Activated CD8-positive, alpha-beta memory T cell treated with anti-CD3 and anti-CD28 coated beads for 36 hours (primary cell): ENCODE results near the gene EEF2K. TPM values are rescaled to one million over a fixed set of nuclear protein-coding genes. Genes with fewer than 3 reads are reported as not detected.
"Not testable (repeated sequence)": the region's sequence is repeated elsewhere in the genome, so short reads cannot be mapped to it uniquely, and the experiment has no call there.

Experiments
- CTCF ChIA-PET: fragments of 350-600 bp; sonication (Branson Sonifier 250); formaldehyde crosslinking; loops from one replicate; lab custom pipeline; 2021; ENCODE audit warnings: antibody characterized with exemption; lab: Charles Lee
- POLR2A ChIA-PET: fragments of 350-600 bp; sonication (Branson Sonifier 250); formaldehyde crosslinking; loops from one replicate; lab custom pipeline; 2021; ENCODE audit warnings: antibody characterized with exemption; lab: Charles Lee
- total RNA-seq, 2 experiments: library from RNA; stranded (reverse); gene quantifications; one replicate each; pipeline ENCODE4 v1.2.3, GENCODE V29; 2021

The EEF2K gene
- total RNA-seq, 2 experiments from 2014 or later, result 29.7 to 31.0 TPM

GRCh38 chr16:22297871-22298733, 92.0 kb downstream of the EEF2K start:
- ChIA-PET CTCF (interaction anchor here (0.6 to 6.1 kb wide), 9 partner anchors 8 to 1122 kb away, joined by 3 to 67 read pairs (median 6); partner anchors contain the start of gene EEF2K), POLR2A (interaction anchor here (1.0 to 1.6 kb wide), 3 partner anchors 92 to 107 kb away, joined by 4 to 9 read pairs (median 4); partner anchors contain the start of gene EEF2K)

GRCh38 chr16:22299036-22299435, 93.0 kb downstream of the EEF2K start:
- POLR2A ChIA-PET, result interaction anchor here (1.4 kb wide), 1 partner anchor 108 kb away, joined by 4 read pairs; no protein-coding TSS in a partner anchor
- CTCF ChIA-PET, result interaction anchor here (0.6 to 6.1 kb wide), 5 partner anchors 33 to 107 kb away, joined by 3 to 67 read pairs (median 20); partner anchors contain the start of gene EEF2K

- ChIA-PET POLR2A (interaction anchor here (0.6 to 1.2 kb wide), 3 partner anchors 39 to 109 kb away, joined by 3 to 4 read pairs (median 3); no protein-coding TSS in a partner anchor), CTCF (interaction anchor here (0.5 to 6.1 kb wide), 14 partner anchors 9 to 881 kb away, joined by 3 to 67 read pairs (median 4); partner anchors contain the start of gene EEF2K)
Measured at GRCh38 chr16:22300427-22301071, 94.5 kb downstream of the EEF2K start.

GRCh38 chr16:22301423-22301822, 95.3 kb downstream of the EEF2K start:
- POLR2A ChIA-PET, result not testable (repeated sequence)
- CTCF ChIA-PET, result interaction anchor here (1.2 to 6.1 kb wide), 4 partner anchors 8 to 105 kb away, joined by 5 to 67 read pairs (median 15); partner anchors contain the start of gene EEF2K

- ChIA-PET CTCF (interaction anchor here (3.5 kb wide), 1 partner anchor 106 kb away, joined by 24 read pairs; no protein-coding TSS in a partner anchor), POLR2A (no interaction called here)
Measured at GRCh38 chr16:22302776-22303363, 96.8 kb downstream of the EEF2K start.

DNA sequence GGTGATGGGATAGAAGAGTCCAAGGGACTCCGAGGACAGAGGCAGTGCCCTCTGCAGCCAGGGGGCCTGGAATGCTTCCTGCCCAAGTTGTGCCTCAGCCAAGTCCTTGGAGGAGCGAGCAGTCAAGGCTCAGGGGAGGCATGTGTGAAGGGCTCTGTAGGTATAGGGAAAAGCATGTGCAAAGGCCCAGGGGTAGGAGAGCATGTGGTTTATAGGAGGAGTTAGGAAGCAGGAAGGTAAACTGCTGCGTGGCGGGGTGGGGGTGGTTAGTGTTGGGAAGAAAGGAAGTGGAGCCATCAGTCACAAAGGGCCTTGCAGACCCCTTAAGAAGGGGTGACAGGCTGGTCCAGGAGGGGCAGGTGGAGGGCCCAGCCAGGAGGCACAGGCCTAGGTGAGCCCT, 98.3 kb downstream of the EEF2K start:
- POLR2A ChIA-PET, result interaction anchor here (0.5 to 0.6 kb wide), 2 partner anchors 292 to 1390 kb away, joined by 3 to 4 read pairs; no protein-coding TSS in a partner anchor
- CTCF ChIA-PET, result interaction anchor here (1.2 kb wide), 1 partner anchor 15 kb away, joined by 3 read pairs; no protein-coding TSS in a partner anchor

- ChIA-PET POLR2A (no interaction called here), CTCF (interaction anchor here (1.1 to 1.9 kb wide), 2 partner anchors 12 to 14 kb away, joined by 3 to 5 read pairs; no protein-coding TSS in a partner anchor)
Measured at GRCh38 chr16:22306788-22307187, 100.7 kb downstream of the EEF2K start.

DNA sequence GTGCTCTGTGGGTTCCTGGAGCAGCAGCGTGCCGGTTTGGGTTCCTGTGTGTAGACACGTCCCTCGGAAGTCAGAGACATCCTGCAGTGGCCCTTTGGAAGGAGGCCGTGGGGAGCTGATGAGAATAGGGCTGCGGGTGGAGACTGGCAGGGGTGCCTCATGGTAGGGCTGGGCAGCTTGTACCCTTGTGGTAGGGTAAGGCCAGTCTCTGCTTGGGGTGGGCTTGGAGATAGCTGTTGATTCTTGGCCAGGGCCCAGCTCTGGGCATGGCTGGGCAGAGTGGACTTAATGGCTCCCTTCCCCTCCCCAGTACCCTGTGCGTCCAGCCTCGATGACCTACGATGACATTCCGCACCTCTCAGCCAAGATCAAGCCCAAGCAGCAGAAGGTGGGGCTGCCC, 101.8 kb downstream of the EEF2K start:
- CTCF ChIA-PET, result interaction anchor here (1.1 to 1.9 kb wide), 2 partner anchors 11 to 13 kb away, joined by 3 to 5 read pairs; no protein-coding TSS in a partner anchor

GRCh38 chr16:22308824-22309520, 102.9 kb downstream of the EEF2K start:
- POLR2A ChIA-PET, result no interaction called here
- CTCF ChIA-PET, result interaction anchor here (0.8 to 1.9 kb wide), 4 partner anchors 8 to 12 kb away, joined by 4 to 6 read pairs (median 4); no protein-coding TSS in a partner anchor

More for the DNA sequence above, 101.8 kb downstream of the EEF2K start:
- POLR2A ChIA-PET, result no interaction called here

GRCh38 chr16:22311520-22311919, 105.4 kb downstream of the EEF2K start:
- ChIA-PET CTCF (interaction anchor here (1.4 kb wide), 1 partner anchor 10 kb away, joined by 5 read pairs; no protein-coding TSS in a partner anchor), POLR2A (no interaction called here)

DNA sequence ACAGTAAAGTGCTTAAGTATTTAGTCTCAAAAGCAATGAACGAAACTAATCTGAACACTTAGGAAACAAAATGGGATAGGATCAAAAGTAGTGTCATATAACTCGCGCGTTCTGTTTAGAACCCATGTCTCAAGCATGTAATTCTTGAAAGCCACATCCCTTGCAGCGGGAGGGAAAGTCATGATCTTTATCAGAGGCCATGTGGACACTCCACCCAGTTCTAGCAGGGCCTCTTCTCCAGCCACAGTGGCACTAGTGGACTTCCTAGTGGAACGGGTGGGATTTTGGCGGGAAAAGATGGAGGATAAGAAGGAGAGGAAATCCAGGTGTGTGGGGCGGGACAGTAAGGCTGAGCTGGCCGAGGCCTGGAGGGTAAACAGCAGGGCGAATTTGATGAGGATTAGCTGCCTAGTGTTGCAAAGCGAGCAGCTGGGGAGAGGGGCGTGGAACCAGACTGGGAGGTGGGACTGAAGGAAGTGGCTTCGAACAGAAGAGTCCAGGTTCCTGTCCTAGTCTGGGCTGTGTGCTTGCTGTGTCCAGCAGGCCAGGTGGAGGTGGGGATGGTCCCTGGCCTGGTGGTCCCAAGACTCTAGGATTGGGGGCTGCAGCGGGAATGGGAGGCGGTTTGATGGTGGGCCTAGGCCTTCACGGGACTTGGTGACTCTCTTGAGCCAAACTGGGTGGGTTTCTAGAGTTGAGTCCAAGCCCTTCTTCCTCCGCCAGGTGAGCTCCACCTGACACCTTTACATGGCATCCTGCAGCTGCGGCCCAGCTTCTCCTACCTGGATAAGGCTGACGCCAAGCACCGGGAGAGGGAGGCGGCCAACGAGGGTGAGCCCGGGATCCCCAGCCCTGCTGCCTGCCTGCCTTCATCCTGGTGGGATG, 107.1 kb downstream of the EEF2K start:
- ChIA-PET POLR2A (interaction anchor here (0.6 kb wide), 1 partner anchor 54 kb away, joined by 4 read pairs; no protein-coding TSS in a partner anchor), CTCF (interaction anchor here (0.7 to 2.4 kb wide), 2 partner anchors 13 to 792 kb away, joined by 6 to 7 read pairs; no protein-coding TSS in a partner anchor)

GRCh38 chr16:22313876-22314470, 107.9 kb downstream of the EEF2K start:
- ChIA-PET POLR2A (no interaction called here), CTCF (interaction anchor here (2.4 kb wide), 1 partner anchor 14 kb away, joined by 7 read pairs; no protein-coding TSS in a partner anchor)

DNA sequence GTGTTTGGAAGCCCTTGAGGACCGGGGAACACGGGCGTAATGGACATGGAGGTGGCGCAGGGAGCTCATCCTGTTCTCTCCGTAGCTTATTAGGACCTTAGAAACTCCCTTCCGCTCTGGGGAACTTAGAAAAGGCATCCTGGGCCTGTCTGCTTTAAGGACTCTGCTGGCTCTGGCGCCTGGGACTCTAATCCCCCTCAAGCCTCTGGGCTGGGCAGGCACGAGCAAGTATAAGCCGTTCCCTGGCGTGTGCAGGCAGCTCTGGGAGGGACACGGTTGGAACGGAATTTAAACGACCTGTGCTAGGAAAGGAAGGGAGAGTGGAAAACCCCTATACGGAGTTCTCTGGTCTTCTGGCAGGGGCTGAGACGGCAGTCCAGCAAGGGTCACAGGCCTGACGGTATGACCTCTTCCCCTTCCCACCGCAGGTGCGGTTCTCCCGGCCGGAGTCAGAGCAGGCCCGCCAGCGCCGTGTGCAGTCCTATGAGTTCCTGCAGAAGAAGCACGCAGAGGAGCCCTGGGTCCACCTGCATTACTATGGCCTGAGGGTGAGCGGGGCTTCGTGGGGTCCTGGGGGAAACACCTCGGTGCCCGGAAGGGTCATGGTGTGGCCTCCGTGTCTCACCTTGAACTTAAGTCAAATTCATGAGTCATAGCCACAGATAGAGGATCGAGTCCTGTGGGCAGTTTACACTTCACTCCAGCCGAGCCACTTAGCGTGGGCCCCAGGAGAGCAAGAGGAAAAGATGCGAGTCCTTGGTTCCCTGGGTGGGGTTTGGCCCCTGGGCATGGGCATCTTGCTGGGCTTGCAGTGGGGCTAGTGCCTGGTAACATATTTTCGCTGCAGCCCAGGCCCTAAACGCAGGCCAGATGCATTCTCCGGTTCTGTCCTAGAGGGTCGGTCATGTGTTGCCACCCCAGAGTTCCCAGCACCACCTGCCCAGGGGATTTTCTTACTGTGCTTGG, 108.9 kb downstream of the EEF2K start:
- POLR2A ChIA-PET, result no interaction called here

DNA sequence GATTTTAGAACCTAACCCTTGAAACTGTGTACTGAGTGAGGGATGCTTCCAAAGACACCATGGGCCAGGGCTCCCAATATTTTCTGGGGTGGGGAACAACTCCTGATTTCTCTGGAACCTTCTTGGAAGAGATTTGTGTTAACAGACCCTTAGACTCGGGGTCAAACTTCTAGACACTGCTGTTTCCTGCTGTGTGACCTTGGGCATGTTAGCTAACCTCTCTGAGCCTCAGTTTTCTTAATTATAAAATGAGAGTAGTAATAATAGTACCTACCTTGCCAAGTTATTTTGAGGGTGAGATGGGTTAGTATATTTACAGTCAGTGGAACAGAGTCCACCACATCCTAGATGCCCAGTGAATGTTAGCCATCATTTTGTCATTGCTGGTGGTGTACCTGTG, 109.9 kb downstream of the EEF2K start:
- CTCF ChIA-PET, result no interaction called here
- POLR2A ChIA-PET, result no interaction called here

More for the DNA sequence above, 108.9 kb downstream of the EEF2K start:
- CTCF ChIA-PET, result interaction anchor here (2.4 kb wide), 1 partner anchor 14 kb away, joined by 7 read pairs; no protein-coding TSS in a partner anchor

- ChIA-PET CTCF (no interaction called here), POLR2A (no interaction called here)
Measured at GRCh38 chr16:22316411-22316811, 110.3 kb downstream of the EEF2K start.
